ENCODE data around the gene CYP2A7.
"Not testable (repeated sequence)": the region's sequence is repeated elsewhere in the genome, so short reads cannot be mapped to it uniquely, and the experiment has no call there.

Gene CYP2A7

DNA sequence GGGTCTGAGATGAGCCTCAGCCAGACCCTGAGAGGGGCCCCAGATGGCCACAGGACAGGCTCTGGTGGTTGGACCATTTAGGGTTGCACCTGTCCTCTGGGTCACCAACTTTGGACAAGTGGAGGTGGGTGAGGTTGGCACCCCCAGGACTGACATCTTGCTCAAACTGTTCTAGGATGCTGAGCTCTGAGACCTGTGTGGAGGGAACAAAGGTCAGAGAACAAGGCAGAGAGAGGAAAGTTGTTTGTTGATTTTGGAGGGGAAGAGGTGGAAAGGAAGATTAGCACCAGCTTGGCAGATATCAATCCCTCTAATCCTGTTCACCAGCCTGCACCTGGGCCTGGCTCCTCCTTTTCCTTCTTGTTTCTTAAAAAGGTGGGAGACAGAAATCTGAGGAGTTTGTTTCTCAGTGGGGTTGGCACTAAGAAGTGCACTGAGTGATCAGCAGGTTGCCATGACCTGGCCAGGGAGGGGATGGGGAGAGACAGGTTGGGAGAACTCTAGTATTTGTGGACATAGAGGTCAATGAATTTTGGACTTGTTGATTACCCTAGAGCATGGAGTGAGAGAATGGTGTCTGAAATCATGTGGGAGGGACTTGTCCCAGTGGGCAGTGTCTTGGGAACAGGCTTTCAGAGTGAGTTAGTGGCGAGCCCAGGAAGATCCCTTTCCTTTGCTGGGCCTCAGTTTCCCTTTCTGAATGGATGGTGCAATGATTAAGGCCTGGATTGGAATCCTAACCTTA lies 2.3 kb upstream of the CYP2A7 start:
- not testable (repeated sequence) for ATAC-seq

DNA sequence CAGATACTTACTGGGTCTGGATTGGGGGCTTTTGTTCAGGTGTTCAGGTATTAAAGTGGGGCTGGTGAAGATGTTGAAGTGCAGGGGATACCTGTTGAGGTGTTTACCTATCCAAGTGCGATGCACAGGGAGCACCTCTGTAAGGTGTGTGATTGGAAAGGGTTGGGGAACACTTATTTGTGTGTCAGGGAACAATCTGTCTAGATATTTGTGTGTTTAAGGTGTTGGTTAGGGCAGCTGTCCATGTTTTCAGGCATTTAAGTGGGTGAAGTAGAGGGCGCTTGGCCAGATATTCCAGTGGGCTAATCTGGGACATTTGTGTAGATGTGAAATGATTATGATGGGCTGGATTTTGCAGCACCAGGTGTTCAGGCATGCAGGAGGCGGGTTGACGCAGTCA lies 2.7 kb downstream of the CYP2A7 start:
- not testable (repeated sequence) for ATAC-seq

DNA sequence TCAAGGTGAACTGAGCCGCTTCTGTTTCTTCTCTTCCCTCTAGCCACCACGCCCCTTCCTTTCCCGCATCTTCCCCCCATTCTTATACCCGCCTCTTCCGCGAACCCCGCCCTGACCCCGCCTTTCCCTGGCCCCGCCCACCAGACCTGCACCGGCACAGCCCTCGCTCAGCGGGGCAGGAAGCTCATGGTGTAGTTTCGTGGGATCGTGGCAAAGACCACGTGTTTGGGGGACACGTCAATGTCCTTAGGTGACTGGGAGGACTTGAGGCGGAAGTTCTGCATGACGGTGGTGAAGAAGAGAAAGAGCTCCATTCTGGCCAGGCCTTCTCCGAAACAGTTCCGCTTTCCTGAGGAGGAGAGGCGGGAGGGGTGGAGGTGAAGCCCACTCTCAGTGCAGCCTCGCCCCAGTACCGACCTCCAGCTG lies 6.5 kb downstream of the CYP2A7 start:
- not testable (repeated sequence) for ATAC-seq

DNA sequence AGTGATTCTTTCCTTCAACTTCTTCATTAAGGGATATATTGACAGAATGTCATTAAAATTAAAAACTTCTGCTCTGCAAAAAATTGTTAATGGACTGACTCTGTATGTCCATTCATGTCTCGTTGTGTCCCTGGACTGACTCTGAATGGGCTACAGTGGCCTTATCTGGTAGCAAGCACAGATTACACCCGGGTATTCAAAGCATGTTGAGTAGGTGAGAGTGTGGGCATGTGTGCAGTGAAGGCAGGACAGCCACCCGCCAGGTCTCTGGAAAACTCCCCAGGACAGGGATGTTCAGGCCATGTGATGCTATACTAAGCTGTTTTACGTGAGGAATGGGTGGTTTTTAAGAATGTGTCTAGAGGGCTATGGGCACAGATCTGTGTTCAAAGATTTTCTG lies 7.2 kb downstream of the CYP2A7 start:
- not testable (repeated sequence) for ATAC-seq

DNA sequence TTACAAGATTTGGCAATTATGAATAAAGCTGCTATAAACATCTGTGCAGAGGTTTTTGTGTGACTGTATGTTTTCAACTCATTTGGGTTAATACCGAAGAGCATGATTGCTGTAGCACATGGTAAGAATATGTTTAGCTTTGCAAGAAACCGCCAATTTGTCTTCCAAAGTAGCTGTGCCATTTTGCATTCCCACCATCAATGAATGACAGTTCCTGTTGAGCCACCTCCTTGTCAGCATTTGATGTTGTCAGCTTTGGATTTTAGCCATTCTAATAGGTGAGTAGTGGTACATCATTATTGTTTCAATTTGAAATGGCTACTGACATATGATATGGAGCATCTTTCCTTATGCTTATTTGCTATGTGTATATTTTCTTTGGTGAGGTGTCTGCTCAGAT lies 8.2 kb downstream of the CYP2A7 start:
- not testable (repeated sequence) for ATAC-seq

DNA sequence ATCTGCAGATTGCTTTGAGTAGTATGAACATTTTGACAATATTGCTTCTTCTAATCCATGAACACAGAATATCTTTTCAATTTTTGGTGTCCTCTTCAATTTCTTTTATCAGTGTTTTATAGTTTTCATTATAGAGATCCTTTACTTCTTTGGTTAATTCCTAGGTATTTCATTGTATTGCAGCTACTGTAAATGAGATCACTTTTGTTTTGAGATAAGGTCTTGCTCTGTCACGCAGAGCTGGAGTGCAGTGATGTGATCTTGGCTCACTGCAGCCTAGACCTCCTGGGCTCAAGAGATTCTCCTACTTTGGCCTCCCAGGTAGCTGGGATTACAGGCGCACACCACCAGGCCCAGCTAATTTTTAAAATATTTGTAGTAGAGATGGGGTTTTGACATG lies 9.8 kb downstream of the CYP2A7 start:
- no peak for ATAC-seq
- TF ChIP-seq PPARA (CRISPR knock-in tag; IDR thresholded peaks at IDR 0.05; ENCODE audit: borderline replicate concordance) (no peak), CSDC2 (CRISPR knock-in tag; IDR thresholded peaks at IDR 0.05) (no peak)
- TF ChIP-seq, protein P1, sequence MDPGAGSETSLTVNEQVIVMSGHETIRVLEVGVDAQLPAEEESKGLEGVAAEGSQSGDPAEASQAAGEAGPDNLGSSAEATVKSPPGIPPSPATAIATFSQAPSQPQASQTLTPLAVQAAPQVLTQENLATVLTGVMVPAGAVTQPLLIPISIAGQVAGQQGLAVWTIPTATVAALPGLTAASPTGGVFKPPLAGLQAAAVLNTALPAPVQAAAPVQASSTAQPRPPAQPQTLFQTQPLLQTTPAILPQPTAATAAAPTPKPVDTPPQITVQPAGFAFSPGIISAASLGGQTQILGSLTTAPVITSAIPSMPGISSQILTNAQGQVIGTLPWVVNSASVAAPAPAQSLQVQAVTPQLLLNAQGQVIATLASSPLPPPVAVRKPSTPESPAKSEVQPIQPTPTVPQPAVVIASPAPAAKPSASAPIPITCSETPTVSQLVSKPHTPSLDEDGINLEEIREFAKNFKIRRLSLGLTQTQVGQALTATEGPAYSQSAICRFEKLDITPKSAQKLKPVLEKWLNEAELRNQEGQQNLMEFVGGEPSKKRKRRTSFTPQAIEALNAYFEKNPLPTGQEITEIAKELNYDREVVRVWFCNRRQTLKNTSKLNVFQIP (CRISPR knock-in tag; IDR thresholded peaks at IDR 0.05; ENCODE audit: borderline replicate concordance, low read depth) = no peak
- TF ChIP-seq, protein P2, sequence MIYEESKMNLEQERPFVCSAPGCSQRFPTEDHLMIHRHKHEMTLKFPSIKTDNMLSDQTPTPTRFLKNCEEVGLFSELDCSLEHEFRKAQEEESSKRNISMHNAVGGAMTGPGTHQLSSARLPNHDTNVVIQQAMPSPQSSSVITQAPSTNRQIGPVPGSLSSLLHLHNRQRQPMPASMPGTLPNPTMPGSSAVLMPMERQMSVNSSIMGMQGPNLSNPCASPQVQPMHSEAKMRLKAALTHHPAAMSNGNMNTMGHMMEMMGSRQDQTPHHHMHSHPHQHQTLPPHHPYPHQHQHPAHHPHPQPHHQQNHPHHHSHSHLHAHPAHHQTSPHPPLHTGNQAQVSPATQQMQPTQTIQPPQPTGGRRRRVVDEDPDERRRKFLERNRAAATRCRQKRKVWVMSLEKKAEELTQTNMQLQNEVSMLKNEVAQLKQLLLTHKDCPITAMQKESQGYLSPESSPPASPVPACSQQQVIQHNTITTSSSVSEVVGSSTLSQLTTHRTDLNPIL (CRISPR knock-in tag; IDR thresholded peaks at IDR 0.05; ENCODE audit: low read depth) = no peak

DNA sequence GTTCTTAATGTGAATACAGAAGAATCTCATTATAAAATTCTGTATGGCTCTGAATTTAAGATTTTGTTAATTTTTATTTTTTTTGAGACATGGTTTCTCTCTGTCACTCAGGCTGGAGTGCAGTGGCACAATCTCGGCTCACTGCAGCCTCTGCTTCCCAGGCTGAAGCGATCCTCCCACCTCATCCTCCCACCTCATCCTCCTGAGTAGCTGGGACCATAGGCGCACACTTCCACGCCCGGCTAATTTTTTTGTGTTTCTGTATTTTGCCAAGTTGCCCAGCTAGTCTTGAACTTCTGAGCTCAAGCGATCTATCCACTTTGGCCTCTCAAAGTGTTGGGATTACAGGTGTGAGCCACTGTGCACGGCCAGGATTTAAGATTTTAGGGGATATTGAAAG lies 14.3 kb downstream of the CYP2A7 start:
- TF ChIP-seq TCF4 (CRISPR knock-in tag; IDR thresholded peaks at IDR 0.05; ENCODE audit: borderline replicate concordance) (no peak), GLIS3 (CRISPR knock-in tag; IDR thresholded peaks at IDR 0.05) (no peak), ZFP3 (CRISPR knock-in tag; IDR thresholded peaks at IDR 0.05) (no peak), ZFP30 (CRISPR knock-in tag; IDR thresholded peaks at IDR 0.05) (no peak), ZNF565 (CRISPR knock-in tag; conservative IDR thresholded peaks at IDR 0.05; ENCODE audit: low read depth) (no peak), OSR1 (CRISPR knock-in tag; IDR thresholded peaks at IDR 0.05) (no peak), ZNF8 (CRISPR knock-in tag; IDR thresholded peaks at IDR 0.05) (no peak), ZNF70 (CRISPR knock-in tag; IDR thresholded peaks at IDR 0.05) (no peak), RARB (CRISPR knock-in tag; IDR thresholded peaks at IDR 0.05) (no peak), TOX (CRISPR knock-in tag; IDR thresholded peaks at IDR 0.05; ENCODE audit: borderline replicate concordance) (no peak), ZC3H10 (CRISPR knock-in tag; IDR thresholded peaks at IDR 0.05) (no peak), ESRRG (CRISPR knock-in tag; IDR thresholded peaks at IDR 0.05) (no peak), CSDC2 (CRISPR knock-in tag; IDR thresholded peaks at IDR 0.05) (no peak), ARNTL (CRISPR knock-in tag; IDR thresholded peaks at IDR 0.05; ENCODE audit: borderline replicate concordance, low read depth) (no peak), SNAI2 (CRISPR knock-in tag; IDR thresholded peaks at IDR 0.05) (no peak), ISL1 (CRISPR knock-in tag; IDR thresholded peaks at IDR 0.05) (no peak)
- TF ChIP-seq, protein P2 (CRISPR knock-in tag; IDR thresholded peaks at IDR 0.05; ENCODE audit: low read depth) = no peak
- TF ChIP-seq, protein P1 (CRISPR knock-in tag; IDR thresholded peaks at IDR 0.05; ENCODE audit: borderline replicate concordance, low read depth) = no peak
- TF ChIP-seq, protein P3, sequence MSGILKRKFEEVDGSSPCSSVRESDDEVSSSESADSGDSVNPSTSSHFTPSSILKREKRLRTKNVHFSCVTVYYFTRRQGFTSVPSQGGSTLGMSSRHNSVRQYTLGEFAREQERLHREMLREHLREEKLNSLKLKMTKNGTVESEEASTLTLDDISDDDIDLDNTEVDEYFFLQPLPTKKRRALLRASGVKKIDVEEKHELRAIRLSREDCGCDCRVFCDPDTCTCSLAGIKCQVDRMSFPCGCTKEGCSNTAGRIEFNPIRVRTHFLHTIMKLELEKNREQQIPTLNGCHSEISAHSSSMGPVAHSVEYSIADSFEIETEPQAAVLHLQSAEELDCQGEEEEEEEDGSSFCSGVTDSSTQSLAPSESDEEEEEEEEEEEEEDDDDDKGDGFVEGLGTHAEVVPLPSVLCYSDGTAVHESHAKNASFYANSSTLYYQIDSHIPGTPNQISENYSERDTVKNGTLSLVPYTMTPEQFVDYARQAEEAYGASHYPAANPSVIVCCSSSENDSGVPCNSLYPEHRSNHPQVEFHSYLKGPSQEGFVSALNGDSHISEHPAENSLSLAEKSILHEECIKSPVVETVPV (CRISPR knock-in tag; IDR thresholded peaks at IDR 0.05) = no peak
- TF ChIP-seq, protein P4, sequence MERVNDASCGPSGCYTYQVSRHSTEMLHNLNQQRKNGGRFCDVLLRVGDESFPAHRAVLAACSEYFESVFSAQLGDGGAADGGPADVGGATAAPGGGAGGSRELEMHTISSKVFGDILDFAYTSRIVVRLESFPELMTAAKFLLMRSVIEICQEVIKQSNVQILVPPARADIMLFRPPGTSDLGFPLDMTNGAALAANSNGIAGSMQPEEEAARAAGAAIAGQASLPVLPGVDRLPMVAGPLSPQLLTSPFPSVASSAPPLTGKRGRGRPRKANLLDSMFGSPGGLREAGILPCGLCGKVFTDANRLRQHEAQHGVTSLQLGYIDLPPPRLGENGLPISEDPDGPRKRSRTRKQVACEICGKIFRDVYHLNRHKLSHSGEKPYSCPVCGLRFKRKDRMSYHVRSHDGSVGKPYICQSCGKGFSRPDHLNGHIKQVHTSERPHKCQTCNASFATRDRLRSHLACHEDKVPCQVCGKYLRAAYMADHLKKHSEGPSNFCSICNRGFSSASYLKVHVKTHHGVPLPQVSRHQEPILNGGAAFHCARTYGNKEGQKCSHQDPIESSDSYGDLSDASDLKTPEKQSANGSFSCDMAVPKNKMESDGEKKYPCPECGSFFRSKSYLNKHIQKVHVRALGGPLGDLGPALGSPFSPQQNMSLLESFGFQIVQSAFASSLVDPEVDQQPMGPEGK (CRISPR knock-in tag; IDR thresholded peaks at IDR 0.05; ENCODE audit: borderline replicate concordance) = no peak
- no peak for ATAC-seq

DNA sequence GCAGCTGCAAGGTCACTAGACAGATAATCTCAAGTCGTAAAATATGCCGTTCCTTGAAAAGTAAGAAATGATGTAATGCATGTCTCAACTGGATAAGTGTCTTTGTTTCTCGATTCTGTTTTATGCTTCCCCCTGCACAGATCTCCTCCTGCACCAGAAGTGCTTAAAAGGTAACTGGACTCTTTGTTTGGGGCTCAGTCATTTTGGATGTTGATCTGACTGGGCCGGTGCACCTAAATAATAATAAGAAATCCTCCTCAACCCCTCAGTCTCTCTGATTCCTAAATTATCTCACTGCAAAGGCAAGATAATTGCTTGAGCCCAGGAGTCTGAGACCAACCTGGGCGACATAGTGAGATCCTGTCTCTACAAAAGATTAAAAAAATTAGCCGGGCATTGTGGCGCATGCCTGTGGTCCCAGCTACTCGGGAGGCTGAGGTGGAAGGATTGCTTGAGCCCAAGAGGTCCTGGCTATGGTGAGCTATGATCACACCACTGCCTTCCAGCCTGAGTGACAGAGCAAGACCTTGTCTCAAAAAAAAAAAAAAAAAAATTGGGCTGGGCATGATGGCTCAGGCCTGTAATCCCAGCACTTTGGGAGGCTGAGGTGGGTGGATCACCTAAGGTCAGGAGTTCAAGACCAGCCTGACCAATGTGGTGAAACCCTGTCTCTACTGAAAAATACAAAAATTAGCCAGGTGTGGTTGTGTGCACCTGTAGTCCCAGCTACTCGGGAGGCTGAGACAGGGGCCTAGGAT lies 17.1 kb downstream of the CYP2A7 start:
- not testable (repeated sequence) for ATAC-seq

All from SK-N-SH treated with all-trans-retinoic acid at 6 μM for 48 hours (cell line).